ENCODE results near the gene CDX1.

Gene CDX1

DNA sequence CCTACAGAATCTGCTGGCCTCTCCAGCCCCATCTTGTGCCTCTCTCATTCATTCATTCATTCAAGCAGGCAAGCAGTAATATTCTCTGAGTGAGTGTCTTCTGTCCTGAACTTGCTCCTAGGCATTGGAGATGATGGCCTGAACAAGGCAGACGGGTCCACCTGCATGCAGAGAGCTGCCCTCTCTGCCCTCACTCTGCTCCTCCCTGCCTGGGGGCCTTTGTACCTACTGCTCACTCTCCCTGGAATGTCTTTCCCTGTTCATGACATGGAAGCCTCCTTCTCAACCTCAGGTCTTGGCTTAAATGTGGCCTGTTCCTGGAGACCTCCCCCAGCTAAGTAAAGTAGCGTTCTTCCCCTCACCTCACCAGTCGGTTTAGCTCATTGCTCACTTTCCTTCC is 6.6 kb downstream of the CDX1 start:
- H3K4me1 ChIP-seq (ENCODE audit: control insufficient read depth, insufficient read depth, low read length, poor library complexity, severe bottlenecking): no peaks in the 10 kb centered on the region
- H3K4me3 ChIP-seq (ENCODE audit: insufficient read depth, low read depth, low read length, poor library complexity, severe bottlenecking): no peak overlapping the region
- peaks cover 9% of the 10 kb centered on the region for H3K27me3 ChIP-seq (replicated peaks; ENCODE audit: control insufficient read depth, insufficient read depth, low read length, poor library complexity, severe bottlenecking)
- H3K9me3 ChIP-seq (ENCODE audit: control insufficient read depth, low read length): no peaks in the 10 kb centered on the region
- H3K27ac ChIP-seq (ENCODE audit: insufficient read depth, low read length, poor library complexity, severe bottlenecking): no peak overlapping the region
- H3K36me3 ChIP-seq (ENCODE audit: control insufficient read depth, insufficient read depth, low read length): no peaks in the 10 kb centered on the region
- no peak for DNase-seq

DNA sequence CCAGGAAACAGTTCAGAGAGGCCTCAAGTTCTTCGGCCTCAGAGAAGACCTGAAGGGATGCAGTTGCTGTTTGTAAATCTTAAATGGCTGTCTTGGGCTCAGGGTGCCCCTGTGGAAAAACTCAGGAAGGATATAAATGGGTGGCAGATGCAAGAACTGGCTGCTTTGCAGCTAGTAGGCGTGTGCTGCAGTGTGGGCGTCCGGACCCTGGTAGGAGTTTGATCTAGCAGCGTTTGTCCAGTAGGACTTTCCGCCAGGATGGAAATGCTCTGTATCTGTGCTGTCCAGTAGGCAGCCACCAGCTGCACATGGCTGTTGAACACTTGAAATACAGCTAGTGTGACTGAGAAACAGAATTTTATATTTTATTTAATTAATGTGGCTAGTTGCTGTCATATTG is 7.7 kb downstream of the CDX1 start:
- Histone ChIP-seq H3K9me3 (ENCODE audit: control insufficient read depth, low read length) (no peaks in the 10 kb centered on the region), H3K27ac (ENCODE audit: insufficient read depth, low read length, poor library complexity, severe bottlenecking) (no peak overlapping the region), H3K27me3 (replicated peaks; ENCODE audit: control insufficient read depth, insufficient read depth, low read length, poor library complexity, severe bottlenecking) (peaks cover 5% of the 10 kb centered on the region), H3K4me3 (ENCODE audit: insufficient read depth, low read depth, low read length, poor library complexity, severe bottlenecking) (no peak overlapping the region), H3K36me3 (ENCODE audit: control insufficient read depth, insufficient read depth, low read length) (no peaks in the 10 kb centered on the region), H3K4me1 (ENCODE audit: control insufficient read depth, insufficient read depth, low read length, poor library complexity, severe bottlenecking) (no peaks in the 10 kb centered on the region)
- DNase-seq: no peak

DNA sequence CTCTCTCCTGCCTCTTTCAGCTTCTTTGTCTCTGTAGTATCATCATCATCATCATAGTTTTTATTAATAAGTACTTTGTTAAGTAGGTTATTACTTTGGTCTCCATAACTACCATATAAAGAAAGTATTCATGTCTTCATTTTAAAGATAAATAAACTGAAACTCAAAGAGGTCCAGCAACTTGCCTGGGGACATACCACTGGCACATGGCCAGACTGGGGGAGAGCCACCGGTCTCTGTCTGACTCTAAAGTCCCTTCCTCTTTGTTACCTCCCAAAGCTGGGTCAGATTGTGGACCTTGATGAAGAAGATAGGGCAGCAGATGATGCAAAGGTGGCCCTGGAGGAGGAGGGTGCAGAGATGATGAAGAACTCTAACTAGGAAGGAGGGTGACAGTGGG is 8.5 kb downstream of the CDX1 start:
- Histone ChIP-seq H3K4me1 (ENCODE audit: control insufficient read depth, insufficient read depth, low read length, poor library complexity, severe bottlenecking) (no peaks in the 10 kb centered on the region), H3K36me3 (ENCODE audit: control insufficient read depth, insufficient read depth, low read length) (no peaks in the 10 kb centered on the region)

DNA sequence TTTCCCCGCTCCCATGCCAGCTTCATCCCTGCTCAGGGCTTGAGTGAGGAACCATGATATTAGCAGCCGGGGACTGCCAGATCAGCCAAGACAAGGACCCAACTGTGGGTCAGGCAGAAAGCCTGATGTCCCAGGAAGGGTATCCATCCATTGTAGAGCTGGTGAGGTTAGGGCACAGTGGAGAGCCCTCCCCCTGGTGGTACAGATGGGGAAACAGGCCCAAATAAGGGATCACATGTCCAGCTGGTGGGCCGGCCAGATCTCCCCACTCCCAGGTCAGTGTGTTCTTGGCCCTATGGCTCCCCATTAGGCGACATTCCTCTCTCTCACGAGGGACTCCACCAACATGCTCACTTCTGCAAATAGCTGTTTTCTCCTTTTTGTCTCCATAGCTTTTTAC is 9.0 kb downstream of the CDX1 start:
- Histone ChIP-seq H3K27ac (ENCODE audit: insufficient read depth, low read length, poor library complexity, severe bottlenecking) (no peak overlapping the region), H3K4me1 (ENCODE audit: control insufficient read depth, insufficient read depth, low read length, poor library complexity, severe bottlenecking) (no peaks in the 10 kb centered on the region), H3K4me3 (ENCODE audit: insufficient read depth, low read depth, low read length, poor library complexity, severe bottlenecking) (no peak overlapping the region), H3K27me3 (replicated peaks; ENCODE audit: control insufficient read depth, insufficient read depth, low read length, poor library complexity, severe bottlenecking) (peaks cover 5% of the 10 kb centered on the region), H3K36me3 (ENCODE audit: control insufficient read depth, insufficient read depth, low read length) (no peaks in the 10 kb centered on the region), H3K9me3 (ENCODE audit: control insufficient read depth, low read length) (no peaks in the 10 kb centered on the region)
- DNase-seq: no peak

More for the DNA sequence above, 8.5 kb downstream of the CDX1 start:
- no peak for DNase-seq
- Histone ChIP-seq H3K27ac (ENCODE audit: insufficient read depth, low read length, poor library complexity, severe bottlenecking) (no peak overlapping the region), H3K9me3 (ENCODE audit: control insufficient read depth, low read length) (no peaks in the 10 kb centered on the region), H3K27me3 (replicated peaks; ENCODE audit: control insufficient read depth, insufficient read depth, low read length, poor library complexity, severe bottlenecking) (peaks cover 5% of the 10 kb centered on the region), H3K4me3 (ENCODE audit: insufficient read depth, low read depth, low read length, poor library complexity, severe bottlenecking) (no peak overlapping the region)

DNA sequence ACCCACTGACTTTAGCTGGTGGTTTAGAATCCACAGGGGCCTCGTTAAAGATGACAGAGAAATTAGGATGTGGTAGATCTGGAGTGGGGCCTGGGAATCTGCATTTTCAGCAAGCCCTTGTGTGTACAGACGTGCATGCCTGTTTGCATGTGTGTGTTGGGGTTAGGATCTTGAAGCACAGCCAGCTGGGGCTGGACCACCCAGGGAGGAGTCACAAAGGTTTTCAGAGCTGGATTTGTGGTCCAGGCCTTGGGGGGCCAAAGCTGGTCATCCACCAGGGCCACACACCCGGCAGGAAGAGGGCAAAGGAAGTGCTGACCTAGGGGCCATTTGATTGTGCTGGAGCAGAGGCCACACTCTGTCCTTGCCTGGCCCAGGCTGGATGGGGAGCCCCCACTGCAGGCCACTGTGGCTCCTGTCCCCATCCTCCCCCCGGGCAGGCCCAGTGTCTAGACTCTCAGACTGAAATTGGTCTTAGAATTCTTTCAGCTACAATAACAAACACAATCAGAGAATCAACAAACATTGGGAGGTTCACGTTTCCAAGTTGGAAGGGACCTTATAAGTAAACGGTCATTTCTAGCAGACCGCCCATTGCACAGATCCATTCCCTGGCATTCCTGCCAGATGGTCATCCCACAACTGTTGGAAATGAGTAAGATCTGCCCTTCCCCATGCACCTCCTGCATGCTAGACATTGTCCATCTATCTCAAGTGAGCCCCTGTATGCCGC is 10.3 kb downstream of the CDX1 start:
- no peaks in the 10 kb centered on the region for H3K4me1 ChIP-seq (ENCODE audit: control insufficient read depth, insufficient read depth, low read length, poor library complexity, severe bottlenecking)
- H3K27me3 ChIP-seq (replicated peaks; ENCODE audit: control insufficient read depth, insufficient read depth, low read length, poor library complexity, severe bottlenecking): peaks cover 5% of the 10 kb centered on the region
- no peaks in the 10 kb centered on the region for H3K9me3 ChIP-seq (ENCODE audit: control insufficient read depth, low read length)
- no peak for DNase-seq
- no peak overlapping the region for H3K27ac ChIP-seq (ENCODE audit: insufficient read depth, low read length, poor library complexity, severe bottlenecking)
- H3K36me3 ChIP-seq (ENCODE audit: control insufficient read depth, insufficient read depth, low read length): no peaks in the 10 kb centered on the region
- H3K4me3 ChIP-seq (ENCODE audit: insufficient read depth, low read depth, low read length, poor library complexity, severe bottlenecking): no peak overlapping the region

DNA sequence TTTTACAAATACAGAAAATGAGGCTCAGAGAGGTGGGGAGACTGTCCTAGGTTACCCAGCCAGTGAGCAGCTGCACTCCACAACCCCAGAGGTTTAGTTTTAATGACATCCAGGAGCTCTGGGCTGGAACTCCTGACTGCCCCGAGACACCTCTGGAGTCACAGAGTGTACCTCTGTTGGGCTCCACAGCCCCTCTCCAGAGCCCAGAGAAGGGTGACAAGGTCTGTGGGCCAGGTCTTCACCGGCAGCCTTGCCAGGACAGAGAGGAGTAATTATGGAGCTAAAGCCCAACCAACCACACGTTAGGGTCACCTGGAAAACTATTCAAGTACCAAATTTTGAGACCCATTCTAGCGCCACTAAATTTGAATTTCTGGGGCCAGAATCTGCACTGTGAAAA is 11.1 kb downstream of the CDX1 start:
- H3K36me3 ChIP-seq (ENCODE audit: control insufficient read depth, insufficient read depth, low read length): no peaks in the 10 kb centered on the region
- H3K4me1 ChIP-seq (ENCODE audit: control insufficient read depth, insufficient read depth, low read length, poor library complexity, severe bottlenecking): no peaks in the 10 kb centered on the region
- no peak overlapping the region for H3K4me3 ChIP-seq (ENCODE audit: insufficient read depth, low read depth, low read length, poor library complexity, severe bottlenecking)
- H3K9me3 ChIP-seq (ENCODE audit: control insufficient read depth, low read length): no peaks in the 10 kb centered on the region
- H3K27ac ChIP-seq (ENCODE audit: insufficient read depth, low read length, poor library complexity, severe bottlenecking): no peak overlapping the region
- DNase-seq: no peak
- H3K27me3 ChIP-seq (replicated peaks; ENCODE audit: control insufficient read depth, insufficient read depth, low read length, poor library complexity, severe bottlenecking): peaks cover 5% of the 10 kb centered on the region

DNA sequence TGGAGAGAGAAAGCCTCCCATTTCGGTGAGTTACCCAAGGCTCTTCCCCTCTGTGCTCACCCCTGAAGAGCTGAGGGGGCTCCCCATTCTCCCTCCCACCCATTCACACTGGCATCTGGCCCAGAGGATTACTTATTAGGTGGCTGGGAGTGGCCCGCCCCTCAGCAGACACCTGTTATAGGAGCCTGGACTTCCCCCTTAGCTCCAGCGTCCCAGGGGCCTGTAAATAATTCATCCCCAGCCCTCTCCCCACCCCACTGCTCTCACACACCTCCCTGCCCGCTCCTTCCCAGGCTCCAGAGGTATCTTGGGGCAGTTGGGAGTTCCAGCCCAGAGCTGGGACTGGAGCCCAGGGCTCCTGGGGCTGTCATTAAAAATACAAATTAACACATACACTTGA is 11.7 kb downstream of the CDX1 start:
- no peak overlapping the region for H3K27ac ChIP-seq (ENCODE audit: insufficient read depth, low read length, poor library complexity, severe bottlenecking)
- peaks cover 5% of the 10 kb centered on the region for H3K27me3 ChIP-seq (replicated peaks; ENCODE audit: control insufficient read depth, insufficient read depth, low read length, poor library complexity, severe bottlenecking)
- H3K36me3 ChIP-seq (ENCODE audit: control insufficient read depth, insufficient read depth, low read length): no peaks in the 10 kb centered on the region
- DNase-seq: no peak
- no peak overlapping the region for H3K4me3 ChIP-seq (ENCODE audit: insufficient read depth, low read depth, low read length, poor library complexity, severe bottlenecking)
- H3K9me3 ChIP-seq (ENCODE audit: control insufficient read depth, low read length): no peaks in the 10 kb centered on the region
- no peaks in the 10 kb centered on the region for H3K4me1 ChIP-seq (ENCODE audit: control insufficient read depth, insufficient read depth, low read length, poor library complexity, severe bottlenecking)

DNA sequence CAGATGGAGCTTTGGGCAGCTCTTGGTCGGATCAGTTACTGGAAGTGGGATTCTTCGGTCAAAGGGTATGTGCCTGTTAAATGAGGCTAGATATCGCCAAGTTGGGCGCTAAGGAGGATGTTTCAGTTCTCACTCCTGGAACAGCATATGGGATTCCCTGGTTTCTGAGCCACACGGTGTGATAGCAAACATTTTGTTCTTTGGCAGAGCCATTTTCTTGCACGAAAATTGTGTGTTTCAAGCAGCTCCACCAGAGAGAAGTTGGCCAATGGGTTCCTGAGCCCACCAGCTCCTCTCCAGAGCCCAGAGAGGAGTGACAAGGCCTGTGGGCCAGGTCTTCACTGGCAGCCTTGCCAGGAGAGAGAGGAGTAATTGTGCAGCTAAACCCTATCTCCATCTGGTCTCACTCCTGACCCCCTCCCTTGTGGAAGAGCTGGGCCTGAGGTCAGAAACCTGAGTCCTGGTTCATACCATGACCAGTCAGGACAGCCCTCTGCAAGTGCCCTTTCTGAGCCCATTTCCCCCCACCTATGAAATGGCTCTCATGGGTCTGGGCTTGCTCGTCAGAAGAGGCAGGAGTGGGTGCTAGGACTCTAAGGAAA is 12.5 kb downstream of the CDX1 start:
- no peak for DNase-seq
- H3K9me3 ChIP-seq (ENCODE audit: control insufficient read depth, low read length): no peaks in the 10 kb centered on the region
- H3K27ac ChIP-seq (ENCODE audit: insufficient read depth, low read length, poor library complexity, severe bottlenecking): no peak overlapping the region
- no peaks in the 10 kb centered on the region for H3K4me1 ChIP-seq (ENCODE audit: control insufficient read depth, insufficient read depth, low read length, poor library complexity, severe bottlenecking)
- H3K27me3 ChIP-seq (replicated peaks; ENCODE audit: control insufficient read depth, insufficient read depth, low read length, poor library complexity, severe bottlenecking): no peaks in the 10 kb centered on the region
- no peak overlapping the region for H3K4me3 ChIP-seq (ENCODE audit: insufficient read depth, low read depth, low read length, poor library complexity, severe bottlenecking)
- H3K36me3 ChIP-seq (ENCODE audit: control insufficient read depth, insufficient read depth, low read length): no peaks in the 10 kb centered on the region

DNA sequence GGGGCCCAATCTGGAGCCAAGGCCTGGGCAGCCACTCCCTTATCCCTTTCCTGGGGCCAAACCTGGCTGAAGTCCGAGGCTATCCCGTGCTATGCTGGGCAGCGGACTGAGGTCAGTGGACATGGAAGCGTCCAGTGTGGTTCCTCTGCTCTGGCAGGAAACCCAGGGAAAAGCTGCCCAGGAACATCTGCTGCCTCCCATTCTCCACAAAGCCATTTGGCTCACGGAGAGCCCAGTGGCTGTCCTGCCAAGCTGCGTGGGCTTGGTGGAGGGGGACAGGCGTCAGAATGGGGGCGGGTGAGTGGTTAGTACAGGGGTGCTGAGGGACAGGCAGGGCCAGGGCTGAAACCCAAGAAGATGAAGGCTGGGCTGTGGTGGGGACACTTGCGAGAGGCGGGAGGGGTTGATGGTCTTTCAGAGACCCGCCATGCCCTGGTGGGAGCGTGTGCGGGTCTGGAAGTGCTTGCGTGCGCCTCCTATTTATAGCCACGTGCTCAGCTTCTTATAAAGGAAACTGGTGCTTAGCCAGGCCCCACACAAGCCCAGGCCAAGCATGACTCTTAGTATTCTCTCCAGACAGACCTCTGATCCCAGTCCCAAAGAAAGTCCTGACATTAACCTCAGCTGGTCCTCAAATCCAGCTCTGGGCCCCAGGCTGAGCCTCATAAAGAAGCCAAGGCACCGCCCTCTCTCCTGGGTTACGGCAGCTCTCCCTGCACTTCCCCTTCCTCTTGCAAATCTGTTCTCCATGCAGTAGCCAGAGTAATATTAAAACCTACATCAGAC is 13.9 kb downstream of the CDX1 start:
- no peak for DNase-seq

DNA sequence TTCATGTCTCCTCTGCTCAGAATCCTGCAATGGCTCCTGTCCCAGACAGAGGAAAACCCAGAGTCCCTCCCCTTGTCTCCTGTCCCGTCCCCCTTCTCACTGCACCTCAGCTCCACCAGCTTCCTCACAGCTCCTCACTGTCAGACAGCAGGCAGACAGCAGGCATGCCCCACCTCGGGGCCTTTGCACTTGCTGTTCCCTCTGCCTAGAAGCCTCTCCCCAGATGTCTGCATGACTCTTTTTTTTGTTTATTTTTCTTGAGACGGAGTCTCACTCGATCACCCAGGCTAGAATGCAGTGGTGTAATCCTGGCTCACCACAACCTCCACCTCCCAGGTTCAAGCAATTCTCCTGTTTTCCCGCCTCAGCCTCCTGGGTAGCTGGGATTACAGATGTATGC is 14.4 kb downstream of the CDX1 start:
- Histone ChIP-seq H3K27me3 (replicated peaks; ENCODE audit: control insufficient read depth, insufficient read depth, low read length, poor library complexity, severe bottlenecking) (no peaks in the 10 kb centered on the region), H3K36me3 (ENCODE audit: control insufficient read depth, insufficient read depth, low read length) (no peaks in the 10 kb centered on the region), H3K27ac (ENCODE audit: insufficient read depth, low read length, poor library complexity, severe bottlenecking) (no peak overlapping the region), H3K4me3 (ENCODE audit: insufficient read depth, low read depth, low read length, poor library complexity, severe bottlenecking) (no peak overlapping the region), H3K4me1 (ENCODE audit: control insufficient read depth, insufficient read depth, low read length, poor library complexity, severe bottlenecking) (no peaks in the 10 kb centered on the region), H3K9me3 (ENCODE audit: control insufficient read depth, low read length) (no peaks in the 10 kb centered on the region)
- no peak for DNase-seq

More for the DNA sequence above, 13.9 kb downstream of the CDX1 start:
- Histone ChIP-seq H3K36me3 (ENCODE audit: control insufficient read depth, insufficient read depth, low read length) (no peaks in the 10 kb centered on the region), H3K9me3 (ENCODE audit: control insufficient read depth, low read length) (no peaks in the 10 kb centered on the region), H3K27me3 (replicated peaks; ENCODE audit: control insufficient read depth, insufficient read depth, low read length, poor library complexity, severe bottlenecking) (no peaks in the 10 kb centered on the region), H3K4me1 (ENCODE audit: control insufficient read depth, insufficient read depth, low read length, poor library complexity, severe bottlenecking) (no peaks in the 10 kb centered on the region), H3K4me3 (ENCODE audit: insufficient read depth, low read depth, low read length, poor library complexity, severe bottlenecking) (no peak overlapping the region), H3K27ac (ENCODE audit: insufficient read depth, low read length, poor library complexity, severe bottlenecking) (no peak overlapping the region)

Data from effector memory CD4-positive, alpha-beta T cell (primary cell).